Fibroblast of skin of back (primary cell): ENCODE data around the gene STAC3.
A peak's percentile ranks its signal among the peaks of the same experiment; 100 is the strongest.

Experiments
- DNase-seq: peaks from one replicate; pipeline ENCODE4 v3.0.0-alpha.2; 2013

STAC3 gene

DNA sequence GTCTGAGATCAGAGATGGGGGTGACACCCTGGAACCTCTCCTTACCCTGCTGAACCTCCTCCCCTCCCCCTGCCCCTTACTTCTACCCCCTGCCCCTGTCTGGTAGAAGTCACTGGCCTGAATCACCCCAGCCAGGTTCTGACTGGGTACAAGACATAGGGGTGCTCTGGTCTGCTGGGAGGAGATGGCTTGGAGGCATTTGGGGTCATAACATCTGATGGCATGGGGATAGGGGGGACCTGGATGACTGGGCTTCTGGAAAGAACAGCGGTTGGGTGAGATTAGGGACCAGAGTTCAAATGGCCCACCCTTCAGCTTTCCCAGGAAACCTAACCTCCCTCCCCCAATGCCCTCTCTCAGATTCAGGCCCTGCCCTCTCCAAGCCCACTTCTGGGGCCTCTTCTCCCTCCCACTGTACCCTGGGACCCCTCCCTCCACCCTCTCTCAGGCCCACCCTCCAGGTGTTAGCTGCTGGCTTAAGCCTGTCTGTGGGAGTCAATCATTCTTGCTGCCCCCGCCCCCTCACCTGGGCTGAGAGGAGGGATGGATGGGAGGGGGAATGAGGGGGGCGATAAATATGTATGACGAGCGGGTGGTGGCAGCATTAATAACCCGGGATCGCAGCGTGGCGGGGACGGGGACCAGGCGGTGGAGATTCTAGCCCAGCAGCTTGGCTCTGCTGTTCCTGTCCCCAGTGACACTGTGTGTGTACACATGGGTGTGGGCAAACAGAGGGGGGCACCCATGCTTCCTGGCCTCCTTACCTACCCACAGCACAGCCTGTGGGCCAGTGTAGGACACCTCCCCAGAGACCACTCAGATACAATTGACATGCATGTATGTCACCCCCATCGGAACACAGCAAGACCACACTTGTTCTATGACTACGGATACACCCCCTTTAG is 28.4 kb downstream of the STAC3 start:
- DNase-seq, result no peak

DNA sequence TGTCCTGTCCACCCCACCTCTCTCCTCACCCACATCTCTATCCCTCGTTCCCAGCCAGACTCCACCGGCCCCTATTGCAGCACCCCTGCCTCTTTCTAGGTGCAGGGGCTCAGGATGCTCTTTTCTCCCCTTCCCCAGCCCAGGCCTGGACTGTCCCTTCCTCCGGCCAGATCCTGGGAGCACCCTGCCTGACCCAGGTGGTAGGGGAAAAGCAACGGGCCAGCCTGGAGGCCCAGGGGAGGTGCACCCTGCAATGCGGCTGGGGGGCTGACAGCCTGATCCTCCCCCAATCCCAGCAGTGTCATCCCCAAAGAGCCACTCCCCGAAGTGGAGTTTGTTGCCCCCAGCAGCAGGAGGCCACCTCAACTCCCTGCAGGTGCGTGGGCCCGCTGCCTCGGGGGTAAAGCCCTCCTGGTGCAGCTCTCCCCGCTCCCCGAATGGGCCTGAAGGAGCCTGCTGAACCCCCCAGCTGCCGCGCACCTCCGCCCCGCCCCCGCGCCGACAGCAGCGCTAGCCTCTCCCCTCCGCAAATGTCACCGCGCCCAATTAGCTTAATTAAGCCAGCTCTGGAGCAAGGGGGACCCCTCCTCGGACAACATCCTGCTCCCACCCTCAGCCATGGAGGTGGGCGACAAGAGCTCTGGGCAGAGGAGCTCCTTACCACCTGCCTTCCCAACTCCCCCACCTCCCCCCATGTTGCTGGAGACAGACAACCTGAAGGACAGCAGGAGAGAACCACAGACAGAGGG is 29.6 kb downstream of the STAC3 start:
- DNase-seq, result no peak

DNA sequence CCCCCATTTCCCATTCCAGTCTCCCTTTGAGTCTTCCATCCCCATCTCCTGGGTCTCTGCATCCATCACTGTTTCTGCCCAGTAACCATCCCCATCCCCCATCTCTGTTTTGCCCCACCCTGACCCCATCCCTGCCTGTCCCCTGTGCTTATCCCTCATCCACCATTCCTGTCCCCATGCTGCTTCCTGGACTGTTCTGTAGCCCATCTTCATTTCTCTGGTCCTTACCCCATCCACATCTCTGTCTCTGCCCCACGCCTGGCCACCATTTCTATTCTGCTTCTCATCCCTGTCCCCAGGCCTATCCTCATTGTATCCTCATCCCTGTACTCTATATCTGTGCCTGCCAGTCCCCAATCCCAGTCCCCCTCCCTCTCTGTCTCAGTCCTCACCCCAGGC is 30.2 kb downstream of the STAC3 start:
- DNase-seq, result no peak

DNA sequence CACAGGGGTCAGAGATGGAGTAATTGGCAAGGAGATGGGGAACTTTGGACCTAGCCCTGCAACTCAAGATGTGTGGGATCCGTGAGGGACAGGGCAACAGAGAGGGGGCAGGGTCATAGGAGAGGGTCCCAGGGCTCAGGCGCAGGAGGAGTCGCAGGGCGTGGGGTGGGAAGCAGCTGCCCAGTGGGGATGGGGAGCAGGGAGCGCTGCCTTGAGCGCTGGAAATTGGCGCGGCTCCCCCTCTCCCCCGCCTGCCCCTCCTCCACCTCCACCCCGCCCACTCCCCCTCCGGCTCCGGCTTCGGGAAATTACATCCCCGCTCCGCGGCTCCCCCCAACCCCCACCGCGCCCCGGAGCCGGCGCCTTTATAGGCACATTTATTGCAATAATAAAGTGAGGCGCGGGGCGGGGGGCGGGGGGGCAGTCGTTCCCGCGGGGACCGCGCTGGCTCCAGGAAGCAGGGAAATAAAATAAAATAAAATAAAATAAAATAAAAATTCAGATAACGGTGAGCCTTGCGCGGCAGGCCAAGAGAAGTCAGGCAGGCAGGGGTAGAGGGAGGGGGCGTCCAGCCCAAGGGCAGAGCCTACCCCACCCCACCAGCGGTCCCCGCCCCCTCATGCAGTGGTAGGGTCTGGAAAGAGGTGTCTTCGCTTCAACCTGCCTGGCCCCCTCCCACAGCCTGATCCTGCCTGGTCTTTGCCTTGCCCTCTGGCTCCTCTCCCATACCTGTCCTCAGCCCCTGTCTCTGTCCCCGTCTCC is 30.8 kb downstream of the STAC3 start:
- no peak for DNase-seq

DNA sequence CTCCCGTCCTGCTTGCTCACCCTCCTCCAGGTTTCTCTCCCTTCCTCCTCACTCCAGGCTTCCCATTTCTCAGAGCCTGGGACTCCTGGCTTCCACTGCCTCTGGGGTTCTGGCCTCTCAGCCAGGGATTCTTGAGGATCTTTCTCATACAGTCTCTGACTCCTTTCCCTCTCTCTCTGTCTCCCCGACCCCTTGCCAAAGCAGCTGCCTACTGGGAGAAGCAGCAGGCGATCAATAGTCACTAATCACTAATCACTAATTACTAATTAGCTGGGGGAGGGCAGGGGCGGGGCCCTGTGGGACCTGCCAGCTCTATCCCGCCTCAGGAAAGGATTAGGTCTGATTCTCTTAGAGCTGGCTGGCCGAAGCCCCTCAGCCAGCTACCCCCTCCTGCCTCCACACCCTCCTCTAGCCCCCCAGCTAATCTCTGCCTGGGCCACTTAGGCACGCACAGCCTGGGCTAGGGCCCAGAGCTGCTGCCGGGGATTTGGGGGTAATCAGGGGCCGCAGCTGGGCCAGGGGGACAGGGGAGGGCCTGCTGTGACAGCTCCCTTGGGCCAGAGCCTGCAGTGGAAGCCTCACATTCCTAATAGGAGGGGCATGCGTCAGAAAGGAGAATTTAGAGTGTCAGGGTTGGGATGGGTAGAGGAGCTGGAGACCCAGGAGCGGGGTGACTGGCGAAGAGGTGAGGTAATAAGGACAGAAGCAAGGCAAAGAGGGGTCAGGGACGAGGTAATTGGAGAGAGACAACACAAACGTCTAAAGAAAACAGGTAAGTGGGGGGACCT is 31.6 kb downstream of the STAC3 start:
- DNase-seq, result no peak

DNA sequence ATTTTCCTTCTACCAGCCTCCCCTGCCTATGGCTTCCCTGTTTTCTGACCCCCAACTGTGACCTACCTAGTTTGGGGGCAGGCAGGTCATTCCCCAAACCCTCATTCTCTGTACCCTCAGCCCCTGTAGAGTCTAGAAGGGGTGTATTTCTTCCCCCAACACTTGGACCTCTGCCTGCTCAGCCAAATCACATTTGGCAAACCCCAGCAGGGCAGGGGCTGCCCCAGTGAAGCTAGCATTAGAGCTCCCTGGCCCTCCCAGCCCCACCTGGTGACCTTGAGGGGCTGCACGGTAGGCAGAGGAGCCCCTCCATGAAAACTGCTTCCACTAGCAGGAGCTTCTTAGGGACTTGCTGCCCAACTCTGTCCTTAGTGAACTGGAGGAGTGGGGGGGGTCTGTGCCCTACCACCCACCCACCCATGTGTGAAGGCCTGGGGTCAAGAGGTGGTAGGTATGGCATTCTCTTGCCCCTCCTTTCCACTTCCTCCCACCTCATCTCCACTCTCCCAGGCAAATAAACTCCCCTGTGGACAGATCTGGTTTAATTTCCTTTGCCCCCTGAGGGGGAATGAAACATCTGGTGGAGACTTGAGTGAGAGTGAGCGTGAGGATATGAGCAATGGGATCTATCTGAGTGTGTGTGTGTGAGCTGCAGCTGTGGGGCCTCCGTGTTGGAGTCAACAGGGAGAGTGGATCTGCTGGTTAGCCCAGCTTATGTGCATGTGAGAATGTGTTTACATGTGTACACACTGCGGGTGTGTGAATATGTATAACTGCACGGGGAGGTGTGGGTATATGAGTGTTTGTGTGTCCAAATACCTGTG is 32.7 kb downstream of the STAC3 start:
- no peak for DNase-seq

DNA sequence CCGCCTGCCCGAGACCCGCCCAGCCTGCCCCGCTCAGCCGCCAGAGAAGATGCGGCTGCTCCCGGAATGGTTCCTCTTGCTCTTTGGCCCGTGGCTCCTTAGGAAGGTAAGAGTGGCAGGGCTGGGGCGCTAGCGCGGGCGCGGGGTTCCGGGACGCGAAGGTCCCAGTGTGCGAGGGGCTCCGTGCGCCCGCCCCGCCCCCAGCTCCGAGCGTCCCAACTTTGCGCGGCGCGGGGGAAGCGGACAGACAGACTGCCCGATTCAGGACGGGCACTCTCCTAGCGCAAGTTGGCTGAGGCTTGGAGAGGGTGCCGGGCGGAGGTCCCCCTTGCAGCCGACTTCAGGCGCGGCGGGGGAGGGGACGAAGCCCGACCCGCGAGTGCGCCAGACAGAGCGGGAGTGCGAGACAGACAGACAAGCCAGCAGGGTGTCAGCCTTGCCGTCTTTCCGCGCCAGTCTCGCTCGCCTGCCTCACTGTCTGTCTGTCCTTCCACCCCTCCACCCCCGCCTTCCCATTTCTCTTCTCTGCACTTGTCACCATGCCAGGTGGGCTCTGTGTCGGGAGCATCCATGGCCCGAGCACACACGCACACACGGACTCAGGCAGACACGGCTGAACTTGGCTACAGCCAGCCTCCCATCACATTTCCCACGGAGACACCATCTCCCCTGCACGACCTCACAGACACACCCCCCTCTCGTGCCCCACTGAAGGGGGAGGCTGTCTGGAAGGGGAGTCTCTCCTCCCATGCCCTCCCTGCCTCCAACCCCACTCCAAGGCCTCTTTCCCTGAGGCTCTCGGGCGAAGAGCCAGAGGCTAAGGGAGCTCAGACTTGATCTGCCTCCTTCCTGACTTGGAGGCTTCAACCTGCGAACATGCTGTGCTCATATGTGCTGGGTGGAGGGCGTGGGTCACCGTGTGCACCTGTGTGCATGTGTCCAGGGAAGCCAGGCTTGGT is 33.8 kb downstream of the STAC3 start:
- no peak for DNase-seq

DNA sequence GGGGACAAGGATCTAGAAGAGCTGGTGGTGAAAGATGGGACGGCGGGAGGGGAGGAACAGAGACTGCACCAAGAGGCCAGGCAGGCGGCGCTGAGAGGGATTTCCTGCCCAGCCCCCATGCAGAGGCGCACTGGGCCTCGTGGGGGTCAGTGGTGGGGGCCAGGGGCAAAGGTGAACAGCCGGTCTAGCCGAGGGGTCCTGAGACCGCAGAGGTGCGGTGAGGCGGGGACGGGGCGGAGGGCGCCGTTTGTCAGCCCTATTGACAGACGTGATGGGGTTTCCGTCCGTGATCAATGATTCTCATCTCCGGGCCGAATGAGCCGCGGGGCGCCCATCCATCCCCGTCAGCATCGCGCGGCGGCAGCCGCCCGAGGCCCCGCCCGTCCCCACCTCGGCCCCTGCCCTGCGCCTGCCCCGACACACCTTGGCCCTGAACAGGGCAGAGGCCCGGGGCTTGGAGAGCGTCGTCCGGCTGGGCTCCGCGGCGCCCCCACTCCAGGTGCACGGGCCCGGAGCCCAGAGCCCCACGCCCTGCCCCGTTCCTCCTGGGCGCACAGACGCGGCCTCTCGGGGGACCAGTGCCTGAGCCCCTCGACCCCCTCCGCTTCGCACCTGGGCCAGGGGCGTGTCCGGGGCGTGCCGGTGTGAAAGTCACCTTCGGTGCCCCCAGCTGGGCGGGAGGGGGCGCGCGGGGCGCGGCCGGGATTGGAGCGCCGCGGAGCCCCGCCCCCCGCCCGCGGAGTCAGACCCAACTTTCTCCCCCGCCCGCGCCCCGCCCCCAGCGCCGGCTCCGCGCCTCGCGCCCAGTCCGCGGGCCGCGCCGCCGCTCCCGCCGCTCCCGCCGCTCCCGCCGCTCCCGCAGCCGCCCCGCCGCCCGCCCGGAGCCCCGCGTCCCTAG is 34.7 kb downstream of the STAC3 start, which contains the start of gene NXPH4:
NXPH4 (plus strand) TSS at position 781 of the 898 bp plus-strand sequence. CDS start 176 bp downstream, outside the sequence.
- DNase-seq, result no peak

DNA sequence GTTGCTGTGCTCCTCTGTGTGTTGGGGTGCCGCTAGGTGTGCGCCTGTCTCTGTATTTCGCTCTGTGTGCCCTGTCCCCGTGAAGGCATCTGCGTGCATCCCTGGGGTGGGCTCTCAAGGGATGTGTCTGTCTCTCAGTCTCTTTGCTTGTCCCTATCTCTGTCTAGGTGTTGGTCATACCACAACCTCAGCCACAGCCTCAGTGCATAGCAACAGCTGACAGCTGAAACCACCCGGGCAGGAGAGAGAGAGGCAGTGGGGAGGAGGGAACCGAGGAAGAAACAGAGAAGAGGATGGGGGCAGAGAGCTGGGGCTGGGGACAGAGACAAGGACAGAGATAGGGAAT is 35.3 kb downstream of the STAC3 start:
- DNase-seq, result no peak

DNA sequence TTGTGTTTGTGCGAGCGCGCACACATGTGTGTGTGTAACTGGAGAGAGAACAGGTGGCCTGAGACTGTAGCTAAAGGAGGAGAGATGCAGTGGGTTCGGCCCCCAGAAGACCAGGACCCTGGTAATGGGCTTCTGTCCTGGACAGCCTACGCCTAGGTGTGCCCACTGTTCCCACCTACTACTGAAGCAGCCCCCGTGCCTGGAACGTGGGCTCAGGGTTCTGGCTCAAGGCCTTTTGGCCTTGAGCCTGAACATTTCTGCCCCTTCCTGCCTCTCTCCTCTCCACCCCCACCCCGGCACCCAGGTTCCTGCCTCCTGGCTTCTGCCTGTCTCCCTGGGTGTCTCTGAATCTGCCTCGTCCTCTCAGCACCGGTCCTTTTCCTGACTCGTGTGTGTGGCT is 35.9 kb downstream of the STAC3 start:
- no peak for DNase-seq

DNA sequence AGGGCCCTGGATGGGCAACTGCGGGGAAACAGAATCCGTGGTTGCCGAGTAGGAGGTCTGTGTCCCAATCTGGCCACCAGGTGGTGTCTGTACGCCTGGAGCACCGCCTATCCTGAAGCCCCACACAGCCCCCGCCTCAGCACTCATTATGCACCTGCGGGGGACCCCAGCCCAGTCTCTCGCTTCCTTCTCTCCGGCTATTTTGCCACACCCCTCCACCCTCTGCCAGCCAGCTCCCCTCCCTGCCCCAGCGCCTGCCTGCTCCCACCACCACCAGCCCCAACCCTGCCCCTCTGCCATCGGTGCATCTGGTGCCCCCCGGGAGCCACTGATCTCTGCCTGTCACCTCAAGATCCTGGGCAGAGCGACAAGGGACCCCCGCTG is 36.6 kb downstream of the STAC3 start:
- peak; percentile 61 for DNase-seq

DNA sequence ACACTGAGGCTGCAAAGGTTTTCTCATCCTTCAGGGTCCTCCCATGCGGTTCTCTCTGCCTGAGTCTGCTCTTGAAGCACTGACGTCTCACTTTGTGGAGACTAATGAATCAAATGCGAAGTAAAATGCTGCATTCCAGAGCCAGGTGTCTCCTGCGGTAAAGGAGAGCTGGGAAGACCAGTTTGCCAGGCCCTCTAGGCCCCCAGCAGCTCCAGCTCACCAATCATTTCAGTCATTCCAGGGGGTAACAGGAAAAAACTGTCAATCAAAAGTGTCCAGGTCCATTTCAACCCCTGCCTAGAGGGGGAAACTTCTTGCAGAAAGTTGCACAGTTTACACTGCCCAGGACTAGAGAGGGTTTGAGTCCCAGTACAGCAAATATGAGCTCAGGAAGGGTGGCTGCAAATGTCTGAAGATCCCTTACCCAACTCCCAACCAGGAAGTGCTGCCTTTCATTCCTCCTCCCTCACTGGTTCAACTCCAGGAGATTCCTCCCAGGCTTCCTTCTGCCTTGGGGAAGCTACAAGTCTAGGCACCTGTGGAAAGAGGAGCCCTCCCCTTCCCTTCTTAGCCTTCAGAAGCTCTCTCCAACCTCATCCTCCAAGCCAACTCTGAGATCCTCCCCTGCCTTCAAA is 37.1 kb downstream of the STAC3 start:
- DNase-seq, result no peak

DNA sequence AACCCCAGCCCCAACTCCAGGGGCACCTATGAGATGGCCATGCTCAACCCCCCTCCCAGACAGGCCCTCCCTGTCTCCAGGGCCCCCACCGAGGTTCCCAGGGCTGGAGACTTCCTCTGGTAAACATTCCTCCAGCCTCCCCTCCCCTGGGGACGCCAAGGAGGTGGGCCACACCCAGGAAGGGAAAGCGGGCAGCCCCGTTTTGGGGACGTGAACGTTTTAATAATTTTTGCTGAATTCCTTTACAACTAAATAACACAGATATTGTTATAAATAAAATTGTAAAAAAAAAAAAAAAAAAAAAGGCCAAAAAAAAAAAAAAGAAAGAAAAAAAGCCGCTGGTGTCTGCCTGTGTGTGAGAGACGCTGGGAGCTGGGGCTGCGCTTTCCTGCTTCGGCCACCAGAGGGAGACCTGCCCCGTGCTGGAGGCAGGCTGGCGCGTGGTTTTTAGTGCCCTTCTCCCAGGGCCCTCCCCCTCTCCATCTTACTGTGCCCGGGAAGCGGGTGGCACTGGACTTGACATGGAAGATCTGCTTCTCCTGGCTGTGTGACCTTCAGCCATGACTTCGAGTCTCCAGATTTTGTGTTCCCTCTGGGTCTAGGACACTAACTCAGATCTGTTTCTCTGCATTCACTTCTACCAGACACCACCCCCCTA is 37.8 kb downstream of the STAC3 start:
- peak; percentile 86 for DNase-seq

DNA sequence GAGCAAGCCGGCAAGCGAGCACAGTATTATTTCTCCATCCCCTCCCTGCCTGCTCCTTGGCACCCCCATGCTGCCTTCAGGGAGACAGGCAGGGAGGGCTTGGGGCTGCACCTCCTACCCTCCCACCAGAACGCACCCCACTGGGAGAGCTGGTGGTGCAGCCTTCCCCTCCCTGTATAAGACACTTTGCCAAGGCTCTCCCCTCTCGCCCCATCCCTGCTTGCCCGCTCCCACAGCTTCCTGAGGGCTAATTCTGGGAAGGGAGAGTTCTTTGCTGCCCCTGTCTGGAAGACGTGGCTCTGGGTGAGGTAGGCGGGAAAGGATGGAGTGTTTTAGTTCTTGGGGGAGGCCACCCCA is 38.3 kb downstream of the STAC3 start:
- no peak for DNase-seq

DNA sequence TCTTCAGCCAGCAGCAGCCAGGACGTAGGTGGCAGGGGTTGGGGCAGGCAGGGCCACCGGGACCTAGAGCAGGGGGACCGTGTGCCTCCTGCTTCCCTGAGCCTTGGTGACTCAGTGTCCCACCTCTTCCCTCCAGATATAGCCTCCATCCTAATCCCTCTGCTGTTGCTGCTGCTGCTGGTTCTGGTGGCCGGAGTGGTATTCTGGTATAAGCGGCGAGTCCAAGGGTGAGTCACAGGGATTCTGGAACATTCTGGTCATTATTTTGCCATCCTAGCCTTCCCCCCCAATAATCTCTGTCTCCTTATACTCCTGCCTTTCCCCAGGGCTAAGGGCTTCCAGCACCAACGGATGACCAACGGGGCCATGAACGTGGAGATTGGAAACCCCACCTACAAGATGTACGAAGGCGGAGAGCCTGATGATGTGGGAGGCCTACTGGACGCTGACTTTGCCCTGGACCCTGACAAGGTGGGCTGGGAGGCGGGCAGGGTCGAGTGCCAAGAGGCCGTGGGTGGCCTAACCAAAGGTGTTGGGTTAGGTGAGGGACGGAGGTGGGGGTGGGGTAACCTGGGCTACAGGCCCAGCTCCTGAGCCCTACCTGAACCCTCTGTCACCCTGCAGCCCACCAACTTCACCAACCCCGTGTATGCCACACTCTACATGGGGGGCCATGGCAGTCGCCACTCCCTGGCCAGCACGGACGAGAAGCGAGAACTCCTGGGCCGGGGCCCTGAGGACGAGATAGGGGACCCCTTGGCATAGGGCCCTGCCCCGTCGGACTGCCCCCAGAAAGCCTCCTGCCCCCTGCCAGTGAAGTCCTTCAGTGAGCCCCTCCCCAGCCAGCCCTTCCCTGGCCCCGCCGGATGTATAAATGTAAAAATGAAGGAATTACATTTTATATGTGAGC is 38.9 kb downstream of the STAC3 start:
- DNase-seq, result no peak

DNA sequence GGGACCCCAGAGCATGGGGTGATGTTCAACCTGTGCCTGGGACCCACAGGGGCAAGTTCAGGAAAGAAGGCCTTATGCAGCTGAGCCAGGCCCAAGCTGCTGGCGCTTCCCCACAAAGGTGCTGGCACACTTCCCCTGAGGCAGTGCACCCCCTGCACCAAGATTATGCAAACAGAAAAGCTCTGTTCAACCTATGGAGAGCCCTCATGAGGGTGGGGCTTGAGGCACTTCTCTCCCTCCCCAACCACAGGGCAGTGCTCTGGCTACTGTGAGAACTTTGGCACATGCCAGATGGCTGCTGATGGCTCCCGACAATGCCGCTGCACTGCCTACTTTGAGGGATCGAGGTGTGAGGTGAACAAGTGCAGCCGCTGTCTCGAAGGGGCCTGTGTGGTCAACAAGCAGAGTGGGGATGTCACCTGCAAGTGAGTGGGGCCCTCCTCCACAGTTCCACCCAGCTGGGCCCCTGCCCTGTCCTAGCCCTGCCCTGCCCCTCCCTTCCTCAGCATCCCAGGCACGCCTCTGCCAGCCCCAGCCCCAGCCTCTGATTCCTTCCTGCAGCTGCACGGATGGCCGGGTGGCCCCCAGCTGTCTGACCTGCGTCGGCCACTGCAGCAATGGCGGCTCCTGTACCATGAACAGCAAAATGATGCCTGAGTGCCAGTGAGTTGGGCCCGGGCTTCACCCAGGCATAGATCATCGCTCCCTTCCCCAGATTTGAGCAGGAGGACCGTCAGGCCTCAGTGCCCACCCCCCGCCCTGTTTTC is 39.9 kb downstream of the STAC3 start:
- DNase-seq, result no peak
